GM12801 (cell line): ENCODE measurements around the gene RNASEH2C.

Experiments used
- CTCF ChIP-seq: IDR thresholded peaks from one replicate; pipeline ENCODE4 v1.5.1; 2011; ENCODE audit warnings: control low read depth; ENCODE audit not compliant: insufficient read length; ENCODE audit errors: extremely low read depth

The RNASEH2C gene

GRCh38 chr11:65720211-65720934 is at the start of gene RNASEH2C:
RNASEH2C (minus strand) TSS chr11:65720798; CDS start chr11:65720758, 40 bp downstream.
- no peak for TF ChIP-seq CTCF

- TF ChIP-seq CTCF = no peak
Measured at GRCh38 chr11:65767406-65767805, 46.8 kb upstream of the RNASEH2C start.

DNA sequence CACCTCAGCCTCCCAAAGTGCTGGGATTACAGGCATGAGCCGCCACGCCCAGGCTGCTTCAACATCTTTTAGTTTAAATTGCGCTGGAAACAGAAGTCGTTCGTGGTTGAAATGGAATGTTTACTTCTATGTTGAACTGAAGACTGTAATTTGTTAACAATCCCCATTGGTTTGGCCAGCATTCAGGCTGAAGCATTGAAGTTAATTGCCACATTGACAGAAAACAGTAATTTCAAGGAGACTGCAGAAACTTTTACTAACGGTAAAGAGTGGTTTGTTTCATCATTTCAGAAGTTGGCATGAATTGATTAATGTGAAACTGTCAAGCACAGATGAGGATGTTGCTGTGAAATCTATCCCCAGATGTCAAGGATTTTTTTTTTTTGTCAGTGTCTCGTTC is 45.9 kb upstream of the RNASEH2C start:
- TF ChIP-seq CTCF = no peak

GRCh38 chr11:65764434-65764833 is 43.8 kb upstream of the RNASEH2C start:
- no peak for TF ChIP-seq CTCF

- no peak for TF ChIP-seq CTCF
Measured at GRCh38 chr11:65745049-65745448, 24.5 kb upstream of the RNASEH2C start.

GRCh38 chr11:65744699-65745042 is 24.1 kb upstream of the RNASEH2C start:
- no peak for TF ChIP-seq CTCF

- no peak for TF ChIP-seq CTCF
Measured at GRCh38 chr11:65744026-65744698, 23.6 kb upstream of the RNASEH2C start.
